NAMALWA (cell line): ENCODE results near the gene MXRA8.
A peak's percentile ranks its signal among the peaks of the same experiment; 100 is the strongest.

Source experiments
- DNase-seq: peaks from one replicate; pipeline ENCODE4 v3.0.0-alpha.2; 2015; ENCODE audit warnings: low spot score

Gene MXRA8

DNA sequence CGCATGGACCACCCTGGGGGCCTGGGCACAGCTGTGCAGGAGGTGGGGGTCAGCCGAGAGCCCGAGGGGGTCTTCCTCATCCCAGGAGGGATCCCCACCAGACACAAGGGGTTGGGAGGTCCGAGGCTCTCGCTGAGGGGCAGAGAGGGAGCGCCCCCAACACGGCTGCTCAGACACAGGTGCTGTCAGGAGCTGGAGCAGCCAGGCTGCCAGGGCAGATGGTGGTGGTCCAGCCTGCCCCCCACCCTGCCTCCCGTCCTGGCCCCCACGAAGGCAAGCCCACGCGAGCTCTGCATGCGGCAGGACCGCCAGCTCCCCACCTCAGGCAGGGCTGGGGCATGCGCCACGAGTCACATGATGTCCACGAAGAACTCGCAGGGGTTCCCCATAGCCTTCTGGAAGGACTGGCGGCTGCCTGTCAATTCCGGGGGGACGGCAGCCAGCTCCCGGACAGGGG, 22.5 kb downstream of the MXRA8 start:
- no peak for DNase-seq

- DNase-seq: no peak
These were observed 23.1 kb downstream of the MXRA8 start for GRCh38 chr1:1335283-1335682.

- no peak for DNase-seq
These were observed 23.5 kb downstream of the MXRA8 start for GRCh38 chr1:1334835-1335234.

- no peak for DNase-seq
These were observed 24.7 kb downstream of the MXRA8 start for GRCh38 chr1:1333551-1334241.

DNA sequence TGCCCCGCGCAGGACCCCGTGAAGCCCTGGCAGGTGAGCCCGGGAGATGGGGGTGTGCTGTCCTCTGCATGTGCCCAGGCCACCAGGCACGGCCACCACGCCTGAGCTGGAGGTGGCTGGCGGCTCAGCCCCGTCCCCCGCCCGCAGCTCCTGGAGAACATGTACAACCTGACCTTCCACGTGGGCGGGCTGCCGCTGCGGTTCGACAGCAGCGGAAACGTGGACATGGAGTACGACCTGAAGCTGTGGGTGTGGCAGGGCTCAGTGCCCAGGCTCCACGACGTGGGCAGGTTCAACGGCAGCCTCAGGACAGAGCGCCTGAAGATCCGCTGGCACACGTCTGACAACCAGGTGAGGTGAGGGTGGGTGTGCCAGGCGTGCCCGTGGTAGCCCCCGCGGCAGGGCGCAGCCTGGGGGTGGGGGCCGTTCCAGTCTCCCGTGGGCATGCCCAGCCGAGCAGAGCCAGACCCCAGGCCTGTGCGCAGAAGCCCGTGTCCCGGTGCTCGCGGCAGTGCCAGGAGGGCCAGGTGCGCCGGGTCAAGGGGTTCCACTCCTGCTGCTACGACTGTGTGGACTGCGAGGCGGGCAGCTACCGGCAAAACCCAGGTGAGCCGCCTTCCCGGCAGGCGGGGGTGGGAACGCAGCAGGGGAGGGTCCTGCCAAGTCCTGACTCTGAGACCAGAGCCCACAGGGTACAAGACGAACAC, 25.4 kb downstream of the MXRA8 start:
- DNase-seq: no peak

DNA sequence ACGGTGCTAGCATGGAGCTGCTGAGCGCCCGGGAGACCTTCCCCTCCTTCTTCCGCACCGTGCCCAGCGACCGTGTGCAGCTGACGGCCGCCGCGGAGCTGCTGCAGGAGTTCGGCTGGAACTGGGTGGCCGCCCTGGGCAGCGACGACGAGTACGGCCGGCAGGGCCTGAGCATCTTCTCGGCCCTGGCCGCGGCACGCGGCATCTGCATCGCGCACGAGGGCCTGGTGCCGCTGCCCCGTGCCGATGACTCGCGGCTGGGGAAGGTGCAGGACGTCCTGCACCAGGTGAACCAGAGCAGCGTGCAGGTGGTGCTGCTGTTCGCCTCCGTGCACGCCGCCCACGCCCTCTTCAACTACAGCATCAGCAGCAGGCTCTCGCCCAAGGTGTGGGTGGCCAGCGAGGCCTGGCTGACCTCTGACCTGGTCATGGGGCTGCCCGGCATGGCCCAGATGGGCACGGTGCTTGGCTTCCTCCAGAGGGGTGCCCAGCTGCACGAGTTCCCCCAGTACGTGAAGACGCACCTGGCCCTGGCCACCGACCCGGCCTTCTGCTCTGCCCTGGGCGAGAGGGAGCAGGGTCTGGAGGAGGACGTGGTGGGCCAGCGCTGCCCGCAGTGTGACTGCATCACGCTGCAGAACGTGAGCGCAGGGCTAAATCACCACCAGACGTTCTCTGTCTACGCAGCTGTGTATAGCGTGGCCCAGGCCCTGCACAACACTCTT, 26.2 kb downstream of the MXRA8 start:
- DNase-seq: no peak

GRCh38 chr1:1331068-1331965, 27.0 kb downstream of the MXRA8 start, which contains the start of gene TAS1R3:
Gene TAS1R3, plus strand, starts transcription at chr1:1331280. Its CDS starts 66 bp downstream, at chr1:1331346.
- no peak for DNase-seq

DNA sequence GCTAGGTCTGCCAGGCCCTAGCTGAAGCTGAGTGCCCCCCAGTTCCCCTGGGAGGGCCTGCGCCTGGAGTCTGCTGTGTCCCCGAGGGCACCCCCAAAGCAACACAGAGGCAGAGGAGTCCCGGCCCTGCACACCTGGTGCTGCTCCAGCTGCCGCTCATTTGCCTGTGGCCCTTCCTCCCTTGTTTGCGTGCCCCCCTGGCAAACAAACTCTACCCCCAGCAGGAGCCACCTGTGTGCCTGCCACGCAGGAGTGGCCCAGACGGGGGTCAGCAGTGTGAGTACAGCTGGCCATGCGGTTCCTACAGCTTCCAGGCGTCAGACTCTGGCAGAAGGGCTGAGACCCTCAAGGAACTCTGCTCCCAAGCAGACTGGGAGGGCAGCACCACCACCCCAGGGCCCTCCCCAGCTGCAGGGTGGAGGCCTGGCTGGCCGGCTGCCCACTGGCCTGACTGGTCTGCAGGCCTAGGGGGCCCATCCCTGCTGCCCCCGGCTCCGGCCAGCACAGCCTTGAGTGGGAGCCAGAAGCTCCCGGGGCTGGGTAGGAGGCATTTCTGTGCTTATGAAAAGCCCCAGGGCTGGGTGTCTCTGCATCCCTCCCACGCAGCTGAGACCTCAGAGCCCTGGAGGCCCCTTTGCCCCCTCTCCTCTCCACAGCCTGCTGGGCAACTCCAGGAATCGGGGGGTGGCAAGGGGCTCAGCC, 27.8 kb downstream of the MXRA8 start:
- no peak for DNase-seq

DNA sequence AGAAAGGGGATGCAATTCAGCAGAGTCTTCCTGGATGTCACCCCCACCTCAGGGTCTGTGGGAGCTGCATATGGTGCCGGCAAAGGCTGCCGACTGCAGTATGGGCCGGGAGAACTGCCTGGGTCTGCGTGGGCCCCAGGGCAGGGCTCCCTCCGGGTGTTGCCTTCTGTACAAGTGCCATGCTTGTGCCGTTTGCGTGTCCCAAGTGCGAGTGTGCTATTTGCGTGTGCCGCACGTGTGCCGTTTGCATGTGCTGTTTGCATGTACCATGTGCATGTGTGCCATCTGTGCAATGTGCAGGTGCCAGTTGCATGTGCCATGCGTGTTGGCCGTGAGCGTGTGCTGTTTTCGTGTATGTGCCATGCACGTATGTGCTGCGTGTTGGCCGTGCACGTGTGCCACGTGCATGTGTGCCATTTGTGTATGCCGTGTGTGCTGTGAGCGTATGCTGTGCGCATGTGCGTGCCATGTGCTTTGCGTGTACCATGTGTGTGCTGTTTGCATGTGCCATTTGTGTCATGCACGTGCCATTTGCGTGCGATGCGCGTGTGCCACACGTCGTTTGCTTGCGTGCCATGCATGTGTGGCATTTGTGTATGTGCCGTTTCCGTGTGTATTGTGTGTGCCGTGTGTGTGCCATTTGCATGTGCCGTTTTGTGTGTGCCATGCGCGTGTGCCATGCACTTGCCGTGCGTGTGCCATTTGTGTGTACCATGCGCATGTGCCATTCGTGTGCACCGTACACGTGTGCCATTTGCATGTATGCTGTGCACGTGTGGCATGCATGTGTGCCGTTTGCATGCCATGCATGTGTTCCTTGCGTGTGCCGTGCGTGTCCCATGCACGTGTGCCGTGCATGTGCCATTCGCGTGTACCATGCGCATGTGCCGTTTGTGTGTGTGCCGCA, 28.8 kb downstream of the MXRA8 start:
- DNase-seq: no peak

- no peak for DNase-seq
These were observed 30.1 kb downstream of the MXRA8 start for GRCh38 chr1:1328254-1328653.

GRCh38 chr1:1327291-1327690, 31.1 kb downstream of the MXRA8 start:
- no peak for DNase-seq

DNA sequence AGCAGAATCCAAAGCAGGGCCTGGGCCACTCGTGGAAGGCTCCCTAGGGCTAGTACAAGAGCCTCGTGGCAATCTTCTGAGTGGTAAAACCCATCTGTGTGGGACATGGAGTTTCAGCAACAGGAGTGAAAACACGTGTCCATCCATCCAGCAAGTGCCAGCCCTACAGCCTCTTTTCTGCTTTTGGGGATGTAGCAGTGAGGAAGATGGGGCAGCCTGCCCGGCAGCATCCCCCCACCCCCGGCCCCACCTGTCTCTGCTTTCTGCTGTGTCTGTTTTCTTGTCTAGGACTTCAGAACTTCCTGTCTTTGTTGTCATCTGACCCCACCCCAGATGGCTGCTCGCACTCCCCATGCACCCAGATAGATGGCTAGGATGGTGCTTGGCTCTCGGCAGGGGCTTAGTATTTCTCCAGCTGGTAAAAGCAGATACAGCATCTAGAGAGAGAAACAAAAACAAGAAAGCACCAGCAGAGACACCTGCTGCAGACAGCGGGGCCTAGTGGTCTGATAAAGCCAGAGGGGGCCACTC, 32.2 kb downstream of the MXRA8 start:
- DNase-seq: peak; percentile 66

GRCh38 chr1:1325288-1326074, 32.9 kb downstream of the MXRA8 start:
- peak; percentile 54 for DNase-seq

GRCh38 chr1:1324524-1325287, 33.6 kb downstream of the MXRA8 start, which contains the start of the genes CPTP and INTS11:
Gene CPTP, plus strand, starts transcription at chr1:1324802. Its CDS starts 2,109 bp downstream, at chr1:1326911.
Gene INTS11, minus strand, starts transcription at chr1:1324660. Its CDS starts 52 bp downstream, at chr1:1324608.
- peak; percentile 97 for DNase-seq

- no peak for DNase-seq
These were observed 34.3 kb downstream of the MXRA8 start for GRCh38 chr1:1324084-1324523.

DNA sequence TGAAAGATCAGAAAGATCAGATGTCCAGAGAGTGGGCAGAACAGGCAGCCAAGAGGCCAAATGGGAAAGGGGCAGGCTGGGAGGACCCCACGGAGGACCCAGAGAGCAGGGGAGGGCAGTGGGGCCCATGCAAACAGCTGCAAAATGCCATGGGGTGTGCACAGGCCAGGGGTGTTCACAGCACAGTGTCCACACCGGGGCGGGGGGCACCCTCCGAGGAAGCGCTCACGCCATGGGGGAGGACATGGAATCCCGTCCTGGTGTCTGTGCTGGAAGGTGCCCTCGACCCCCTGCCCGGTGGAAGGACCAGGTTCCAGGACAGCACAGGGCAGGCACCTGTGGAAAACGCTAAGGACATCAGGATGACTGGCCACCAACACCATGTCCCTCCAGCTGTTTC, 35.4 kb downstream of the MXRA8 start:
- no peak for DNase-seq

DNA sequence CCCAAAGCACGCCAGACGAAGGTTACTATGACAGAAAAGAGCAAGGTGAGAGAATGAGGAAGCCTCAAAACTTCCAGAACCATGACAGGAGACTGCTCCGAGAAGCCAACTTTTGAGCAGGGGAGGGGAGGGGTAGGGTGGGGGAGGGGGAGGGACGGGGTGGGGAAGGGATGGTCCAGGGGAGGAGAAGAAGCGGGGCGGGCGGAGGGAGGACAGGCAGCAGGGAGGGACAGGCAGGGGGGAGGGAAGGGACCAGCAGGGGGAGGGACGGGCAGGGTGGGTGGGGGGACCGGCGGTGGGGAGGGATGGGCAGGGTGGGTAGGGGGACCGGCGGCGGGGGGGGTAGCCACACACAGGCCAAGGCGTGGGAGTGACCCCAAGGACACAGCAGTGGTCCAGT, 35.9 kb downstream of the MXRA8 start:
- DNase-seq: no peak

DNA sequence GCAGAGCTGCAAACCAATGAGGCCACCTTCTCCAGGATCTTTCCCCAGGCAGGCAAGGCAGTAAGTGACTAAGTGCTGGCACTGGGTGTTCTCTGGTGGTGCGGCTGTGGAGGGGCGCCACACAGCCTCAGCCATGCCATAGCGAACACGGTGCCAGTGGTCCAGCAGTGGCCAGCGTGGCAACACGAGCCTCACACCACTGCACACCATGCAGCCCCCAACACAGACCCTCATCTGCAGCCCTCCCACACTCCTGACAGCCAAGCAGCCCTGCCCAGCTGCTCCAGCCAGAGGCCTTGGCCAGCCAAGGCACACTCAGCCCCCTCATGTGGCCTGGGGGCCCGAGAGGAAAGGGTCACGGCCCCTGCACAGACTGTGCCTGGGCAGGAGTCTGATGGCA, 36.9 kb downstream of the MXRA8 start:
- no peak for DNase-seq
